ENCODE data around the gene OR52I2. TPM values are rescaled to one million over a fixed set of nuclear protein-coding genes. Genes with fewer than 3 reads are reported as not detected.

OR52I2 gene
- total RNA-seq, 2 donors from 2014 or later: not detected

DNA sequence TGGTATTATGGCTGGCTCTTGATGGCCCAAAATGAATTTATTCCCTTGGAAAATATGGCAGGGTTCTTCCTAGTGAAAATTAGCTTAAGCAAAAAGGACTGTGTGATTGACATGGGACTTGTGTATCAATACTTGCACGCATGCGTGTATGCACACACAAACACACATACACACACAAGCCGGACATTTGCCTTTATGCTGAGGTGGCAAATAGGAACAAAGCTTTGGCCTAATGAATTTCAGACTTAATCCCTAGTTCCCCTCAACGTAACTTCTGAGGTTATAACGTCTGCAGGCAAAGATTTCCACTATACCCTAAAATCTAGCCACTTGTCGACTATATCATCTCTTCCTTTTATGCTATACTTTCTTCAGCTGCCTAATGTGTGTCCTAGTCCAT, 2.9 kb upstream of the OR52I2 start:
- no peak for ATAC-seq
- H3K36me3 Mint-ChIP-seq: no peaks in the 10 kb centered on the region
- no peak for DNase-seq (ENCODE audit: low spot score)
- peaks cover 44 to 62% of the 10 kb centered on the region in 2 donors for H3K27me3 Mint-ChIP-seq
- H3K27ac Mint-ChIP-seq: no peak overlapping the region
- H3K4me3 Mint-ChIP-seq: no peak overlapping the region
- peaks cover 6 to 8% of the 10 kb centered on the region in 2 donors for H3K4me1 Mint-ChIP-seq (ENCODE audit: low read depth in 2 of 2)
- H3K9me3 Mint-ChIP-seq: no peaks in the 10 kb centered on the region

- no peaks in the 10 kb centered on the region for H3K36me3 Mint-ChIP-seq
- peaks cover 42 to 64% of the 10 kb centered on the region in 2 donors for H3K27me3 Mint-ChIP-seq
- no peaks in the 10 kb centered on the region for H3K9me3 Mint-ChIP-seq
- DNase-seq (ENCODE audit: low spot score) (no peak), ATAC-seq (no peak)
- no peak overlapping the region for H3K27ac Mint-ChIP-seq
- peaks cover 5 to 6% of the 10 kb centered on the region in 2 donors for H3K4me1 Mint-ChIP-seq (ENCODE audit: low read depth in 2 of 2)
- no peak overlapping the region for H3K4me3 Mint-ChIP-seq
Observed at GRCh38 chr11:4580124-4580523, 1.4 kb upstream of the OR52I2 start.

- ATAC-seq (no peak), DNase-seq (ENCODE audit: low spot score) (no peak)
- no peak overlapping the region for H3K4me3 Mint-ChIP-seq
- no peaks in the 10 kb centered on the region for H3K9me3 Mint-ChIP-seq
- peaks cover 0 to 2% of the 10 kb centered on the region in 2 donors for H3K4me1 Mint-ChIP-seq (ENCODE audit: low read depth in 2 of 2)
- no peak overlapping the region for H3K27ac Mint-ChIP-seq
- no peaks in the 10 kb centered on the region for H3K36me3 Mint-ChIP-seq
- peaks cover 22 to 24% of the 10 kb centered on the region in 2 donors for H3K27me3 Mint-ChIP-seq
Observed at GRCh38 chr11:4589017-4589416, 7.5 kb downstream of the OR52I2 start.

DNA sequence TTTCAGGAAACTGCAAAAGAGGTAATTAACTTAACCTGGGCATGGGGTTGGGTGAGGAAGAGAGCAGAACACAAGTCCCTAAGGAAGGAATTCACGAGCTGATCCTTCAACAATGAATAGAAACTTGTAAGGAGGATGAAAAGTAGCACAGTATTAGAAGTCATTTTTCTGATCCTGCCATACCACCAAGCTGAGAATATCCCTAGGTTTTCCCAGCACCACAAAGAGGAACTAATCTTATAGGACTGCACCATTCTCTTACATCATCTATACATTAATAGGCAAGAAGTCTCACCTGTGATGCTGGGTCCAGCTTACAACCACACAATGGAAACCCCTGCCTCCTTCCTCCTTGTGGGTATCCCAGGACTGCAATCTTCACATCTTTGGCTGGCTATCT, 12.2 kb downstream of the OR52I2 start, which contains the start of gene OR52I1:
TSS of gene OR52I1 (plus strand) at position 301 of the 400 bp plus-strand sequence. CDS start at position 301, 0 bp downstream.
- ATAC-seq (no peak), DNase-seq (ENCODE audit: low spot score) (no peak)
- peaks cover 0 to 3% of the 10 kb centered on the region in 2 donors for H3K27me3 Mint-ChIP-seq
- no peak within 1 kb of the TSS for H3K4me3 Mint-ChIP-seq
- H3K4me1 Mint-ChIP-seq (ENCODE audit: low read depth in 2 of 2): peaks cover 0 to 7% of the 10 kb centered on the region in 2 donors
- H3K27ac Mint-ChIP-seq: no peak within 1 kb of the TSS
- peaks cover 5% of the 10 kb centered on the region for H3K36me3 Mint-ChIP-seq
- H3K9me3 Mint-ChIP-seq: no peaks in the 10 kb centered on the region

- H3K9me3 Mint-ChIP-seq: no peaks in the 10 kb centered on the region
- peaks cover 24 to 26% of the 10 kb centered on the region in 2 donors for H3K4me1 Mint-ChIP-seq (ENCODE audit: low read depth in 2 of 2)
- ATAC-seq (no peak), DNase-seq (ENCODE audit: low spot score) (no peak)
- no peak overlapping the region for H3K4me3 Mint-ChIP-seq
- no peak overlapping the region for H3K27ac Mint-ChIP-seq
- peaks cover 18% of the 10 kb centered on the region for H3K36me3 Mint-ChIP-seq
- no peaks in the 10 kb centered on the region for H3K27me3 Mint-ChIP-seq
Observed at GRCh38 chr11:4605057-4605456, 23.5 kb downstream of the OR52I2 start.

DNA sequence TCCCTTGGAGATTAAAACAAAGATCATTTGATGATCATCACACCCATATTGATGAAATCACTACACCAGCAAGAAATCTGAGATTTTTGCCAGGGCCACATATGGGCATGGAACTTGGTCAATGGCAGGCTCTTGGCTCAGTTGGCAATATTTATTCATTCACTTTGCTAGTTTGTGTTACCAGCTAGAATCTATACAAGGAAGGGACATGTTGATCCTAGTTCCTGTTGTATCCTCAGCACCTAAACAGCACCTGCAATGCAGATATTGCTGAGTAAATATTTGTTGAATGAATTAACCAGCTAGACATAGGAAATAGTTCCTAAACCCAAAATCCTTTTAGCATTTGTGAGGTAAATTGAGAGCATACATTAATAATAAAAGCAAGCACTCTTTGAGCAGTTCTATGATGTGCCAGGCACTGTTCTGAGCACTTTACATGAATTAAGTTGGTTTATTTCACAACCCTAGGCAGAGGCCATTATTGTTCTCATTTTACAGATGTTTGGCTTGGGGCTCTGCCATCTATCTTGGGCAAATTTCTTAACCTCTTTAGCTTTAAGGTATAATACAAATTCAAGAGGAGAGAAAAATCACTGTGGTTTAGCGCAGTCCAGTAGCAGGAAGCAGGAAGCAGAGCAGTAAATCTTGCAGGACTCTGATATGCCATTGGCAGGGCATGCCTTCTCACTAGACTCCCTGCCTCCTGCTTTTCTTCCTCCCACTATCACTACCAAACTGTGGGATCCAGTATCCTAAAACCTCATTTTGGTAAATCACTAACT, 24.9 kb downstream of the OR52I2 start:
- Mint-ChIP-seq H3K27ac (peak overlapping the region; percentile 74 to 81), H3K27me3 (no peaks in the 10 kb centered on the region), H3K4me3 (peak overlapping the region; percentile 84), H3K9me3 (no peaks in the 10 kb centered on the region), H3K4me1 (ENCODE audit: low read depth in 2 of 2) (peaks cover 31 to 33% of the 10 kb centered on the region in 2 donors), H3K36me3 (peaks cover 11% of the 10 kb centered on the region)
- DNase-seq (ENCODE audit: low spot score) (no peak), ATAC-seq (no peak)

DNA sequence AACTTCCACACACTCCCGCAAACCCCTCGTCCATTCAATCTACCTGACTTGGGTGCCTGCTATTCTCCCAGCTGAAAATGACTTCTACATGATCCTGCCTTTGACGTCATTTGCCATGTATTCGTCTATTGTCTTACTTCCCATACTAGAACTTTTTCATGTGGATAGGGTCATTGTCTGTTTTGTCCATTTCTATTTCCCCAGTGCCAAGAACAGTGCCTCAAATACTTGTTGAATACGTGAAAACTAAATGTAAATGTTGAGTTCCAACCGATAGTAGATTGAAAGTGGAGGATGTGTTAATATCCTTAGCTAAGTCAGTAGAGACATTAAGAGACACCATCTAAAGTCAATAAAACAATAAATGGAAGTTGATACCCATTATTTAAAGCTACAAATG, 25.6 kb downstream of the OR52I2 start:
- DNase-seq (ENCODE audit: low spot score): no peak
- no peaks in the 10 kb centered on the region for H3K9me3 Mint-ChIP-seq
- ATAC-seq: no peak
- H3K27me3 Mint-ChIP-seq: no peaks in the 10 kb centered on the region
- H3K27ac Mint-ChIP-seq: peak overlapping the region; percentile 74 to 81
- H3K4me3 Mint-ChIP-seq: peak overlapping the region; percentile 84
- H3K36me3 Mint-ChIP-seq: peaks cover 8% of the 10 kb centered on the region
- peaks cover 31 to 33% of the 10 kb centered on the region in 2 donors for H3K4me1 Mint-ChIP-seq (ENCODE audit: low read depth in 2 of 2)

- Mint-ChIP-seq H3K27me3 (no peaks in the 10 kb centered on the region), H3K4me1 (ENCODE audit: low read depth in 2 of 2) (peaks cover 31 to 32% of the 10 kb centered on the region in 2 donors), H3K36me3 (peaks cover 5% of the 10 kb centered on the region), H3K4me3 (peak within 1 kb of the TSS; percentile 84), H3K9me3 (no peaks in the 10 kb centered on the region), H3K27ac (peak within 1 kb of the TSS; percentile 74 to 81)
- ATAC-seq (peak; percentile 100), DNase-seq (ENCODE audit: low spot score) (peak; percentile 98)
Observed at GRCh38 chr11:4607781-4608666, 26.5 kb downstream of the OR52I2 start, which contains the start of gene TRIM68. Gene TRIM68 (minus strand): TSS chr11:4608231. CDS start chr11:4605504, 2,727 bp downstream.

- no peak for DNase-seq (ENCODE audit: low spot score)
- ATAC-seq: no peak
- Mint-ChIP-seq H3K36me3 (no peaks in the 10 kb centered on the region), H3K4me1 (ENCODE audit: low read depth in 2 of 2) (peaks cover 28 to 31% of the 10 kb centered on the region in 2 donors), H3K27ac (peak overlapping the region; percentile 74 to 81), H3K27me3 (peaks cover 6 to 11% of the 10 kb centered on the region in 2 donors), H3K4me3 (peak overlapping the region; percentile 62), H3K9me3 (no peaks in the 10 kb centered on the region)
Observed at GRCh38 chr11:4610258-4610935, 28.9 kb downstream of the OR52I2 start.

- no peaks in the 10 kb centered on the region for H3K36me3 Mint-ChIP-seq
- H3K4me1 Mint-ChIP-seq (ENCODE audit: low read depth in 2 of 2): peaks cover 20 to 24% of the 10 kb centered on the region in 2 donors
- peaks cover 14 to 15% of the 10 kb centered on the region in 2 donors for H3K27me3 Mint-ChIP-seq
- no peak overlapping the region for H3K27ac Mint-ChIP-seq
- H3K4me3 Mint-ChIP-seq: no peak overlapping the region
- DNase-seq (ENCODE audit: low spot score): no peak
- H3K9me3 Mint-ChIP-seq: no peaks in the 10 kb centered on the region
- ATAC-seq: no peak
Observed at GRCh38 chr11:4611986-4612385, 30.4 kb downstream of the OR52I2 start.

DNA sequence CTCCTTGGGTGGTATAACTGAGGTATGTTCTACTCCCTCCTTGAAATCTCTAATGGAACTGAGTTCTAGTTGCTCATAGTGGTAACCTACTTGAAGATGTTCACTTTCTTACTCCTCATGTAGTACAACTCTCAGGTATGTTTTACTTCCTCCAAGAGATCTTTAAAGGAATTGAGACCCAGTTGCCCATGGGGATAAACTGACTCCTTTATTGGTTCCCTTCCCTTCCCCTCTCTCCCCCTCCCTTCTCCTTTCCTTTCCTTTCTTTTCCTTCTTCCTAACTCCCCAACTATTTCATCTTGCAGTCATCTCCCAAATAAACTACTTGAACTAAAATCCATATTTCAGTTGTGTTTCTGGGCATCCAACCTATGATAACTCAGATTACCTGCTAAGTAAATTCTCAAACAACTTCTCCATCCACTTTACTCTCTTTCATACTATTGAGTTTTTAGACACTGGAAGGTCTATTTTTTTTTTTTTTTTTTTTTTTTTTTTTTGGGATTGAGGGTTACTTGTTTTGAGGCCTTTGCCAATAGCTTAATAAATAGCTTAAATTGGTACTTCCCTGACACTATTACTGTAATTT, 34.4 kb downstream of the OR52I2 start:
- H3K27me3 Mint-ChIP-seq: peaks cover 19 to 21% of the 10 kb centered on the region in 2 donors
- H3K36me3 Mint-ChIP-seq: no peaks in the 10 kb centered on the region

GRCh38 chr11:4619514-4619913, 38.0 kb downstream of the OR52I2 start:
- ATAC-seq: no peak
- Mint-ChIP-seq H3K4me1 (ENCODE audit: low read depth in 2 of 2) (no peaks in the 10 kb centered on the region), H3K4me3 (no peak overlapping the region), H3K27ac (no peak overlapping the region), H3K36me3 (no peaks in the 10 kb centered on the region), H3K27me3 (peaks cover 19 to 25% of the 10 kb centered on the region in 2 donors), H3K9me3 (no peaks in the 10 kb centered on the region)
- no peak for DNase-seq (ENCODE audit: low spot score)

More for the DNA sequence above, 34.4 kb downstream of the OR52I2 start:
- H3K9me3 Mint-ChIP-seq: no peaks in the 10 kb centered on the region
- H3K4me3 Mint-ChIP-seq: no peak overlapping the region
- no peak for DNase-seq (ENCODE audit: low spot score)
- no peak overlapping the region for H3K27ac Mint-ChIP-seq
- no peak for ATAC-seq
- no peaks in the 10 kb centered on the region for H3K4me1 Mint-ChIP-seq (ENCODE audit: low read depth in 2 of 2)

All from natural killer cell treated with Interleukin-12 subunit alpha and Interleukin-12 subunit beta and Interleukin-15 and Interleukin-18, amount 100 ng/mL, for 72 hours (primary cell).